ENCODE measurements around the gene KXD1. TPM values are rescaled to one million over a fixed set of nuclear protein-coding genes. Genes with fewer than 3 reads are reported as not detected.
"Not testable (repeated sequence)": the region's sequence is repeated elsewhere in the genome, so short reads cannot be mapped to it uniquely, and the experiment has no call there.

KXD1 gene
- total RNA-seq, 2 donors from 2014 or later = 60.7 to 114 TPM

- DNase-seq (ENCODE audit: low spot score) = no peak
- TF ChIP-seq, protein P1, sequence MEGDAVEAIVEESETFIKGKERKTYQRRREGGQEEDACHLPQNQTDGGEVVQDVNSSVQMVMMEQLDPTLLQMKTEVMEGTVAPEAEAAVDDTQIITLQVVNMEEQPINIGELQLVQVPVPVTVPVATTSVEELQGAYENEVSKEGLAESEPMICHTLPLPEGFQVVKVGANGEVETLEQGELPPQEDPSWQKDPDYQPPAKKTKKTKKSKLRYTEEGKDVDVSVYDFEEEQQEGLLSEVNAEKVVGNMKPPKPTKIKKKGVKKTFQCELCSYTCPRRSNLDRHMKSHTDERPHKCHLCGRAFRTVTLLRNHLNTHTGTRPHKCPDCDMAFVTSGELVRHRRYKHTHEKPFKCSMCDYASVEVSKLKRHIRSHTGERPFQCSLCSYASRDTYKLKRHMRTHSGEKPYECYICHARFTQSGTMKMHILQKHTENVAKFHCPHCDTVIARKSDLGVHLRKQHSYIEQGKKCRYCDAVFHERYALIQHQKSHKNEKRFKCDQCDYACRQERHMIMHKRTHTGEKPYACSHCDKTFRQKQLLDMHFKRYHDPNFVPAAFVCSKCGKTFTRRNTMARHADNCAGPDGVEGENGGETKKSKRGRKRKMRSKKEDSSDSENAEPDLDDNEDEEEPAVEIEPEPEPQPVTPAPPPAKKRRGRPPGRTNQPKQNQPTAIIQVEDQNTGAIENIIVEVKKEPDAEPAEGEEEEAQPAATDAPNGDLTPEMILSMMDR (IDR thresholded peaks at IDR 0.05) = no peak
- peak within 1 kb of the TSS; percentile 96 to 99 for H3K27ac ChIP-seq
- H3K9me3 ChIP-seq = no peaks in the 10 kb centered on the region
- no peaks in the 10 kb centered on the region for H3K36me3 ChIP-seq
- H3K4me3 ChIP-seq = peak within 1 kb of the TSS; percentile 80 to 99
- H3K27me3 ChIP-seq = no peaks in the 10 kb centered on the region
- H3K4me1 ChIP-seq = peaks cover 0 to 38% of the 10 kb centered on the region in 2 donors
These were observed 36.0 kb upstream of the KXD1 start, which contains the start of gene ELL for GRCh38 chr19:18521692-18522123. TSS of gene ELL (minus strand) at chr19:18522070. CDS start at chr19:18522055, 15 bp downstream.

- Histone ChIP-seq H3K36me3 (no peaks in the 10 kb centered on the region), H3K9me3 (no peaks in the 10 kb centered on the region), H3K4me1 (peaks cover 0 to 32% of the 10 kb centered on the region in 2 donors), H3K4me3 (peak overlapping the region; percentile 80 to 99), H3K27ac (peak overlapping the region; percentile 96 to 99), H3K27me3 (no peaks in the 10 kb centered on the region)
- TF ChIP-seq, protein P1 (IDR thresholded peaks at IDR 0.05) = no peak
- DNase-seq (ENCODE audit: low spot score) = peak; percentile 100
These were observed 35.4 kb upstream of the KXD1 start for GRCh38 chr19:18522124-18522861.

DNA sequence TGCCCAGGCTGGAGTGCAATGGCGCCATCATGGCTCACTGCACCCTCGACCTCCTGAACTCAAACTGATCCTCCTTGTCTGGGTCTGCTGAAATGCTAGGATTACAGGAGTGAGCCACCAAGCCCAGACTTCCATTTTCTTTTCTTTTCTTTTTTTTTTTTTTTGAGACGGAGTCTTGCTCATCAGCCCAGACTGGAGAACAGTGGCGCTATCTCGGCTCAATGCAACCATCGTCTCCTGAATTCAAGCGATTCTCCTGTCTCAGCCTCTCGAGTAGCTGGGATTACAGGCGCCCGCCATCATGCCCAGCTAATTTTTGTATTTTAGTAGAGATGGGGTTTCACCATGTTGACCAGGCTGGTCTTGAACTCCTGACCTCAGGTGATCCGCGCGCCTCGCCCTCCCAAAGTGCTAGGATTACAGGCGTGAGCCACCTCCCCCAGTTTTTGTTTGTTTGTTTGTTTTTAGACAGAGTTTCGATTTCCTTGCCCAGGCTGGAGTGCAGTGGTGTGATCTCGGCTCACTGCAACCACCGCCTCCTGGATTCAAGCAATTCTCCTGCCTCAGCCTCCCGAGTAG lies 34.7 kb upstream of the KXD1 start:
- H3K36me3 ChIP-seq; DNase-seq (ENCODE audit: low spot score); H3K27me3 ChIP-seq; H3K9me3 ChIP-seq: not testable (repeated sequence)
- Histone ChIP-seq H3K4me1 (peaks cover 0 to 30% of the 10 kb centered on the region in 2 donors), H3K4me3 (peak overlapping the region in 1 of 2 donors; percentile 31), H3K27ac (peak overlapping the region; percentile 36 to 53)

DNA sequence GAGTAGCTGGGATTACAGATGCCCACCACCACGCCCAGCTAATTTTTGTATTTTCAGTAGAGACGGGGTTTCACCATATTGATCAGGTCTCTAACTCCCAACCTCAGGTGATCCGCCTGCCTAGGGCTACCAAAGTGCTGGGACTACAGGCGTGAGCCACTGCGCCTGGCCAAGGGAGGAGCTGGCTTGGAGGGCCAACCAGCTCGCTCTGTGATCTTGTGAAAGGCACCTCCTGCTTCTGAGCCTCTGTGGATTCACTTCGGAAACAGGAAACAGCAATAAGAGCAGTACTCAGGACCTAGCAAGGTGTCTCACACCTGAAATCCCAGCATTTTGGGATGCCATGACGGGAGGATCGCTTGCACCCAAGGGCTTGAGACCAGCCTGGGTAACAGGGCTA lies 33.8 kb upstream of the KXD1 start:
- Histone ChIP-seq H3K27ac (no peak overlapping the region), H3K9me3 (no peaks in the 10 kb centered on the region), H3K4me3 (no peak overlapping the region), H3K4me1 (peaks cover 0 to 21% of the 10 kb centered on the region in 2 donors), H3K27me3 (no peaks in the 10 kb centered on the region), H3K36me3 (no peaks in the 10 kb centered on the region)
- no peak for DNase-seq (ENCODE audit: low spot score)
- TF ChIP-seq, protein P1 (IDR thresholded peaks at IDR 0.05) = no peak

DNA sequence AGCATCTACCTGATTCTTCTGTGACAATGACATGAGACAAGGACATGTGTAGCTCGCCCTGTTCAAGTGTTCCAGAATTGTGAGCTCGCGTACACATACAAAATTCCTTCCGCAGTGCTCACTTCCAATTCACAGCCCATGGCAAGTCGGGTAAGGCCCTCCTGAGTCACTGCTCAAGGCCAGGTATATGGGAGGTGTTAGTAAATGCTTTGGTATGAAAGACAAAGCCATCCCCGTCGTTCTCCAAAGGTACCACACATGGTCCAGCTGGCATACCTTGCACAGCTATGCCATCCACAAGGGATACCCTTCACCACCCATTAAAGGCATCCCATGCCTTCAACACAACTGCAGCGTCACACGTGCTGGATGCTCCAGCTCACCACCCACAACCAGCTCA lies 31.4 kb upstream of the KXD1 start:
- no peaks in the 10 kb centered on the region for H3K9me3 ChIP-seq
- peaks cover 3% of the 10 kb centered on the region for H3K36me3 ChIP-seq
- no peak for DNase-seq (ENCODE audit: low spot score)
- TF ChIP-seq, protein P1 (IDR thresholded peaks at IDR 0.05) = no peak
- no peak overlapping the region for H3K27ac ChIP-seq
- no peaks in the 10 kb centered on the region for H3K27me3 ChIP-seq
- no peak overlapping the region for H3K4me3 ChIP-seq
- H3K4me1 ChIP-seq = no peaks in the 10 kb centered on the region

DNA sequence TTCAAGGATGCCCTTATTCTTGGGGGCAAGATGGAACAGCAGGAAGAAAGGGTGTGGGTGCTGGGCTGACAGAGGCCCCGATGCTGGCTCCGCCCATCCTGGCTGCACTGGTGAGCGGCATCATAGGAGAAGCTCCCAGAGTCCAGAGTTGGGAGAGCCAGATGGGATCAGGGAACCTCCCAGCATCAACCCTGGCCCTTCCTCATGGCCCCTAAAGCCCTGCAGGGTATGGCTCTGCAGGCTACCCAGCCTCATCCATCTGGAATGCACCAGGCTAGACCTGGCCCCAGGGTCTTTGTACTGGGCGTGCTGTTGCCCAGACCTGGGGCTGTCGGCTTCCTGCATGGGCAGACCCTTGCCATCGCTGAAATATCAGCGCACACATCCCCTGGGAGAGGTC lies 27.9 kb upstream of the KXD1 start:
- H3K9me3 ChIP-seq = no peaks in the 10 kb centered on the region
- H3K36me3 ChIP-seq = peaks cover 22% of the 10 kb centered on the region
- H3K4me1 ChIP-seq = no peaks in the 10 kb centered on the region
- no peak overlapping the region for H3K27ac ChIP-seq
- no peak overlapping the region for H3K4me3 ChIP-seq
- H3K27me3 ChIP-seq = no peaks in the 10 kb centered on the region
- DNase-seq (ENCODE audit: low spot score) = no peak
- TF ChIP-seq, protein P1 (IDR thresholded peaks at IDR 0.05) = no peak
